ES-I3 (cell line): ENCODE results near the gene MINDY1.

ENCODE experiments used
- H3K36me3 ChIP-seq: 2 replicates; pipeline ENCODE4 v1.6.1; 2013; ENCODE audit warnings: mild to moderate bottlenecking, low read length, control low read depth, moderate library complexity; ENCODE audit not compliant: insufficient read depth
- H3K4me1 ChIP-seq: 2 replicates; pipeline ENCODE4 v1.6.1; 2013; ENCODE audit warnings: mild to moderate bottlenecking, control low read depth, low read length; ENCODE audit not compliant: insufficient read depth
- H3K9ac ChIP-seq: 2 replicates; pipeline ENCODE4 v1.6.1; 2013; ENCODE audit warnings: low read depth, mild to moderate bottlenecking, low read length, moderate library complexity
- H3K9me3 ChIP-seq: 2 replicates; pipeline ENCODE4 v1.6.1; 2013; ENCODE audit warnings: mild to moderate bottlenecking, low read length, moderate library complexity; ENCODE audit not compliant: control insufficient read depth, insufficient read depth

MINDY1 gene

GRCh38 chr1:151006327-151007052, at the start of gene MINDY1:
MINDY1 (minus strand) TSS chr1:151006902; CDS start chr1:151002617, 4,285 bp downstream.
- Histone ChIP-seq H3K4me1 (peaks cover 24% of the 10 kb centered on the region), H3K9me3 (no peaks in the 10 kb centered on the region), H3K36me3 (no peaks in the 10 kb centered on the region), H3K9ac (peak within 1 kb of the TSS; percentile 60)

GRCh38 chr1:151056149-151056548, 49.4 kb upstream of the MINDY1 start:
- Histone ChIP-seq H3K36me3 (peaks cover 24% of the 10 kb centered on the region), H3K9ac (no peak overlapping the region), H3K4me1 (peaks cover 6% of the 10 kb centered on the region), H3K9me3 (no peaks in the 10 kb centered on the region)

- Histone ChIP-seq H3K36me3 (peaks cover 24% of the 10 kb centered on the region), H3K4me1 (peaks cover 6% of the 10 kb centered on the region), H3K9me3 (no peaks in the 10 kb centered on the region), H3K9ac (no peak overlapping the region)
These were observed 48.9 kb upstream of the MINDY1 start for GRCh38 chr1:151055581-151055980.

- H3K9me3 ChIP-seq: no peaks in the 10 kb centered on the region
- no peak overlapping the region for H3K9ac ChIP-seq
- H3K36me3 ChIP-seq: peaks cover 24% of the 10 kb centered on the region
- peaks cover 6% of the 10 kb centered on the region for H3K4me1 ChIP-seq
These were observed 48.4 kb upstream of the MINDY1 start for GRCh38 chr1:151054971-151055547.

GRCh38 chr1:151051356-151052009, 44.8 kb upstream of the MINDY1 start:
- peaks cover 24% of the 10 kb centered on the region for H3K36me3 ChIP-seq
- H3K9me3 ChIP-seq: no peaks in the 10 kb centered on the region
- no peak overlapping the region for H3K9ac ChIP-seq
- H3K4me1 ChIP-seq: no peaks in the 10 kb centered on the region

GRCh38 chr1:151050051-151050688, 43.5 kb upstream of the MINDY1 start:
- Histone ChIP-seq H3K36me3 (peaks cover 12% of the 10 kb centered on the region), H3K9ac (no peak overlapping the region), H3K9me3 (no peaks in the 10 kb centered on the region), H3K4me1 (no peaks in the 10 kb centered on the region)

- Histone ChIP-seq H3K9me3 (no peaks in the 10 kb centered on the region), H3K9ac (no peak overlapping the region), H3K36me3 (peaks cover 7% of the 10 kb centered on the region), H3K4me1 (no peaks in the 10 kb centered on the region)
These were observed 42.8 kb upstream of the MINDY1 start for GRCh38 chr1:151049458-151049857.

GRCh38 chr1:151048645-151049032, 41.9 kb upstream of the MINDY1 start:
- Histone ChIP-seq H3K9me3 (no peaks in the 10 kb centered on the region), H3K9ac (peak overlapping the region; percentile 83; the same call in 1 of the 2 replicates), H3K4me1 (no peaks in the 10 kb centered on the region), H3K36me3 (peaks cover 3% of the 10 kb centered on the region)

- Histone ChIP-seq H3K9me3 (no peaks in the 10 kb centered on the region), H3K36me3 (peaks cover 3% of the 10 kb centered on the region; the same call in 1 of the 2 replicates), H3K9ac (peak overlapping the region; percentile 83)
These were observed 41.4 kb upstream of the MINDY1 start for GRCh38 chr1:151047925-151048644.

GRCh38 chr1:151047591-151047924, 40.9 kb upstream of the MINDY1 start, which contains the start of gene C1orf56:
C1orf56 (plus strand) TSS chr1:151047751; CDS start chr1:151047848, 97 bp downstream.
- Histone ChIP-seq H3K9ac (peak within 1 kb of the TSS; percentile 83), H3K36me3 (peaks cover 3% of the 10 kb centered on the region; the same call in 1 of the 2 replicates), H3K9me3 (no peaks in the 10 kb centered on the region), H3K4me1 (no peaks in the 10 kb centered on the region)

More at GRCh38 chr1:151047925-151048644, 41.4 kb upstream of the MINDY1 start:
- H3K4me1 ChIP-seq: no peaks in the 10 kb centered on the region

- Histone ChIP-seq H3K9ac (no peak overlapping the region), H3K9me3 (no peaks in the 10 kb centered on the region), H3K36me3 (no peaks in the 10 kb centered on the region), H3K4me1 (peaks cover 8% of the 10 kb centered on the region)
These were observed 36.5 kb upstream of the MINDY1 start for GRCh38 chr1:151043163-151043562.

- H3K4me1 ChIP-seq: peaks cover 8% of the 10 kb centered on the region
- H3K36me3 ChIP-seq: peaks cover 2% of the 10 kb centered on the region; the same call in 1 of the 2 replicates
- H3K9ac ChIP-seq: no peak overlapping the region
- no peaks in the 10 kb centered on the region for H3K9me3 ChIP-seq
These were observed 32.8 kb upstream of the MINDY1 start for GRCh38 chr1:151039521-151039920.

GRCh38 chr1:151037032-151037431, 30.3 kb upstream of the MINDY1 start:
- Histone ChIP-seq H3K9ac (no peak overlapping the region), H3K36me3 (peaks cover 2% of the 10 kb centered on the region; the same call in 1 of the 2 replicates), H3K4me1 (peaks cover 8% of the 10 kb centered on the region), H3K9me3 (no peaks in the 10 kb centered on the region)

- peaks cover 2% of the 10 kb centered on the region; the same call in 1 of the 2 replicates for H3K36me3 ChIP-seq
- H3K9me3 ChIP-seq: no peaks in the 10 kb centered on the region
- peaks cover 8% of the 10 kb centered on the region for H3K4me1 ChIP-seq
- no peak within 1 kb of the TSS for H3K9ac ChIP-seq
These were observed 29.7 kb upstream of the MINDY1 start, which contains the start of gene BNIPL for GRCh38 chr1:151036356-151036755. BNIPL (plus strand) TSS chr1:151036586; CDS start chr1:151036726, 140 bp downstream.
